ENCODE data around the gene YEATS4.

GRCh38 chr12:69338120-69338859 is 21.3 kb upstream of the YEATS4 start:
- TF ChIP-seq CTCF (IDR thresholded peaks at IDR 0.05) (no peak), POLR2A (IDR thresholded peaks at IDR 0.05) (no peak)
